ENCODE results near the gene ETV6. TPM values are rescaled to one million over a fixed set of nuclear protein-coding genes. Genes with fewer than 3 reads are reported as not detected.
"Not testable (repeated sequence)": the region's sequence is repeated elsewhere in the genome, so short reads cannot be mapped to it uniquely, and the experiment has no call there.

ETV6 gene
- 10 to 100 TPM in 3 of 8 experiments, 1 to 10 TPM in 5; 2.9 to 18.6 (median 4.9) TPM for total RNA-seq

DNA sequence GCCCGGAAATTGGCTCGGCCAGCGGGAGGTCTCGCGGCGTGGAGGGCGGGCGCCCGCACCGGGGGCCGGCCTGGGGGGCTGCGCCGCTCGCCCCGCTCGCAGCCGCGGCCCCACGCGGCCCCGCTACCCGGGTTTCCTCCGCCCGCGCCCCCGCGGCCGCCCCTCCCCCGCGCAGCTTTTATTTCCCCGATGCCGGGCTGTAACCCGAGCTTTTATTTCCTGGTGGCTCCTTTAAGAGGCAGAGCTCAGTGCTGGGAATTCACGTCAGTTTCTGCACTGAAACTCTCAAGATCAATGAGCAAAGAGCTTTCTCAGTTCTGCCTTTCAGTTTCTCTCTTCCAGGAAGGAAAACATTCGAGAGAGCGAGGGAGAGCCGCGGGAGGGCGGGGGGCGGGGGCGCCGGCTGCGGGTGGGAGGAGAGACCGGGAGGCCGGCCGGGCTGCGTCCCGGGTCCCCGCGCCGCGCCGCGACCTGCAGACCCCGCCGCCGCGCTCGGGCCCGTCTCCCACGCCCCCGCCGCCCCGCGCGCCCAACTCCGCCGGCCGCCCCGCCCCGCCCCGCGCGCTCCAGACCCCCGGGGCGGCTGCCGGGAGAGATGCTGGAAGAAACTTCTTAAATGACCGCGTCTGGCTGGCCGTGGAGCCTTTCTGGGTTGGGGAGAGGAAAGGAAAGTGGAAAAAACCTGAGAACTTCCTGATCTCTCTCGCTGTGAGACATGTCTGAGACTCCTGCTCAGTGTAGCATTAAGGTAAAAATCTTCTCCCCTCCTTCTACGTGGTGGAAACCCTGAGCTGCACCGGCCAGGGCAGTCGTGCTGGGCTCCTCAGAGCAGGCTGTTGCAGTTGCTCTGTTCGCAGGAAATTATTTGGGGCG is at the start of gene ETV6:
ETV6 (plus strand) TSS at position 262 of the 873 bp plus-strand sequence; CDS start at position 716, 454 bp downstream.
- ATAC-seq (replicated peaks in 6 of 8): peak; percentile 49 to 72 (median 54)
- Histone ChIP-seq H3K27ac (peak within 1 kb of the TSS; percentile 94 to 97), H3K4me1 (replicated peaks in 1 of 2) (peaks cover 14 to 17% of the 10 kb centered on the region in 2 donors), H3K4me3 (peak within 1 kb of the TSS; percentile 48 to 91 (median 68))
- in situ Hi-C loops (cut with MboI; ENCODE audit: low pct_unique_long_range_greater_than_20kb in 2 of 9, low sequenced_read_pairs in 9 of 9, unreplicated experiment in 9 of 9): no loop called here
- WGBS, 10 experiments: 0% methylated on average over 1 of the region's 86 CpGs; no CpG with 5 or more reads in 9 of the 10 experiments

GRCh38 chr12:11600199-11600598 is 49.3 kb upstream of the ETV6 start:
- in situ Hi-C loops (cut with MboI; ENCODE audit: low pct_unique_long_range_greater_than_20kb in 2 of 9, low sequenced_read_pairs in 9 of 9, unreplicated experiment in 9 of 9): no loop called here
- 0 to 100% (median 80%) methylated on average over 2 to 3 of the region's 3 CpGs for WGBS, 10 experiments

GRCh38 chr12:11601647-11602046 is 47.8 kb upstream of the ETV6 start:
- Histone ChIP-seq H3K4me3 (no peak overlapping the region), H3K4me1 (replicated peaks in 1 of 2) (no peaks in the 10 kb centered on the region), H3K27ac (no peak overlapping the region)
- ATAC-seq (replicated peaks in 6 of 8): no peak
- in situ Hi-C loops (cut with MboI; ENCODE audit: low pct_unique_long_range_greater_than_20kb in 2 of 9, low sequenced_read_pairs in 9 of 9, unreplicated experiment in 9 of 9): no loop called here
- WGBS, 10 experiments: 80 to 100% (median 92%) methylated on average over 1 of the region's 1 CpG; no CpG with 5 or more reads in 2 of the 10 experiments

More at GRCh38 chr12:11600199-11600598, 49.3 kb upstream of the ETV6 start:
- ATAC-seq (replicated peaks in 6 of 8): no peak
- H3K4me3 ChIP-seq: no peak overlapping the region
- H3K27ac ChIP-seq: no peak overlapping the region
- H3K4me1 ChIP-seq (replicated peaks in 1 of 2): no peaks in the 10 kb centered on the region

- in situ Hi-C loops (cut with MboI; ENCODE audit: low pct_unique_long_range_greater_than_20kb in 2 of 9, low sequenced_read_pairs in 9 of 9, unreplicated experiment in 9 of 9): no loop called here
- H3K4me1 ChIP-seq (replicated peaks in 1 of 2): peaks cover 3 to 10% of the 10 kb centered on the region in 2 donors
- no peak overlapping the region for H3K4me3 ChIP-seq
- WGBS, 10 experiments: 55 to 100% (median 88%) methylated on average over 1 to 10 of the region's 10 CpGs; no CpG with 5 or more reads in 1 of the 10 experiments
- ATAC-seq (replicated peaks in 6 of 8): peak in 1 of 8 experiments; percentile 63
- H3K27ac ChIP-seq: no peak overlapping the region
These were observed 42.0 kb upstream of the ETV6 start for GRCh38 chr12:11607313-11608081.

GRCh38 chr12:11609045-11609444 is 40.4 kb upstream of the ETV6 start:
- Histone ChIP-seq H3K4me3 (no peak overlapping the region), H3K27ac (no peak overlapping the region), H3K4me1 (replicated peaks in 1 of 2) (peaks cover 3 to 10% of the 10 kb centered on the region in 2 donors)
- 6 to 68% (median 27%) methylated on average over 2 to 4 of the region's 4 CpGs; no CpG with 5 or more reads in 1 of the 10 experiments for WGBS, 10 experiments
- in situ Hi-C loops (cut with MboI; ENCODE audit: low pct_unique_long_range_greater_than_20kb in 2 of 9, low sequenced_read_pairs in 9 of 9, unreplicated experiment in 9 of 9): no loop called here
- ATAC-seq (replicated peaks in 6 of 8): peak in 5 of 8 experiments; percentile 19 to 78 (median 70)

- H3K4me1 ChIP-seq (replicated peaks in 1 of 2): no peaks in the 10 kb centered on the region
- no peak for ATAC-seq (replicated peaks in 6 of 8)
- WGBS, 10 experiments: 63 to 100% (median 85%) methylated on average over 1 of the region's 1 CpG; no CpG with 5 or more reads in 4 of the 10 experiments
- no peak overlapping the region for H3K27ac ChIP-seq
- no peak overlapping the region for H3K4me3 ChIP-seq
- in situ Hi-C loops (cut with MboI; ENCODE audit: low pct_unique_long_range_greater_than_20kb in 2 of 9, low sequenced_read_pairs in 9 of 9, unreplicated experiment in 9 of 9): no loop called here
These were observed 34.0 kb upstream of the ETV6 start for GRCh38 chr12:11615481-11615880.

GRCh38 chr12:11618046-11618445 is 31.4 kb upstream of the ETV6 start:
- H3K4me1 ChIP-seq (replicated peaks in 1 of 2): no peaks in the 10 kb centered on the region
- H3K27ac ChIP-seq: no peak overlapping the region
- in situ Hi-C loops (cut with MboI; ENCODE audit: low pct_unique_long_range_greater_than_20kb in 2 of 9, low sequenced_read_pairs in 9 of 9, unreplicated experiment in 9 of 9): no loop called here
- no peak overlapping the region for H3K4me3 ChIP-seq
- no peak for ATAC-seq (replicated peaks in 6 of 8)

- ATAC-seq (replicated peaks in 6 of 8): peak in 2 of 8 experiments; percentile 48 to 50
- no peak overlapping the region for H3K4me3 ChIP-seq
- in situ Hi-C loops (cut with MboI; ENCODE audit: low pct_unique_long_range_greater_than_20kb in 2 of 9, low sequenced_read_pairs in 9 of 9, unreplicated experiment in 9 of 9): no loop called here
- 60 to 80% (median 76%) methylated on average over 2 to 5 of the region's 5 CpGs; no CpG with 5 or more reads in 3 of the 10 experiments for WGBS, 10 experiments
- H3K4me1 ChIP-seq (replicated peaks in 1 of 2): no peaks in the 10 kb centered on the region
- H3K27ac ChIP-seq: no peak overlapping the region
These were observed 27.6 kb upstream of the ETV6 start for GRCh38 chr12:11621797-11622423.

GRCh38 chr12:11622876-11623281 is 26.6 kb upstream of the ETV6 start:
- peak in 2 of 8 experiments; percentile 32 to 42 for ATAC-seq (replicated peaks in 6 of 8)
- H3K27ac ChIP-seq: no peak overlapping the region
- WGBS, 10 experiments: 10 to 100% (median 78%) methylated on average over 1 to 5 of the region's 5 CpGs
- in situ Hi-C loops (cut with MboI; ENCODE audit: low pct_unique_long_range_greater_than_20kb in 2 of 9, low sequenced_read_pairs in 9 of 9, unreplicated experiment in 9 of 9): no loop called here
- H3K4me1 ChIP-seq (replicated peaks in 1 of 2): no peaks in the 10 kb centered on the region
- H3K4me3 ChIP-seq: no peak overlapping the region

GRCh38 chr12:11623382-11623781 is 26.1 kb upstream of the ETV6 start:
- 40 to 92% (median 80%) methylated on average over 2 to 4 of the region's 4 CpGs; no CpG with 5 or more reads in 1 of the 10 experiments for WGBS, 10 experiments
- in situ Hi-C loops (cut with MboI; ENCODE audit: low pct_unique_long_range_greater_than_20kb in 2 of 9, low sequenced_read_pairs in 9 of 9, unreplicated experiment in 9 of 9): no loop called here
- Histone ChIP-seq H3K4me1 (replicated peaks in 1 of 2) (no peaks in the 10 kb centered on the region), H3K4me3 (no peak overlapping the region), H3K27ac (no peak overlapping the region)
- no peak for ATAC-seq (replicated peaks in 6 of 8)

DNA sequence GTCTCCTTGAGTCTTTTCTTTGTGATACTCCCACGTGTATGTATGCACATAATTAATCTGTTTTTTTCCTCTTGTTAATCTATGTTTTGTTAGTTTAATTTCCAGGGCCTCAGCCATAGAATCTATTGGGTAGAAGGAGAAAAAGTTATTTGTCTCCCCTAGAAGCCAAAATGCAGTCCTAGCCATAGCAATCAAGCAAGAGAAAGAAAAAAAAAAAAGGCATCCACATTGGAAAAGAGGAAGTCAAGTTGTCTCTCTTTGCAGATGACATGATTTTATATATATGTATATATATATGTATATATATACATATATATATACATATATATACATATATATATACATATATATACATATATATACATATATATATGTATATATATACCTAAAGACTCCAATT is 25.4 kb upstream of the ETV6 start:
- ATAC-seq (replicated peaks in 6 of 8): no peak
- in situ Hi-C loops (cut with MboI; ENCODE audit: low pct_unique_long_range_greater_than_20kb in 2 of 9, low sequenced_read_pairs in 9 of 9, unreplicated experiment in 9 of 9): no loop called here
- 0 to 50% (median 20%) methylated on average over 1 of the region's 1 CpG; no CpG with 5 or more reads in 3 of the 10 experiments for WGBS, 10 experiments

GRCh38 chr12:11627709-11628108 is 21.8 kb upstream of the ETV6 start:
- in situ Hi-C loops (cut with MboI; ENCODE audit: low pct_unique_long_range_greater_than_20kb in 2 of 9, low sequenced_read_pairs in 9 of 9, unreplicated experiment in 9 of 9); H3K4me1 ChIP-seq (replicated peaks in 1 of 2); H3K27ac ChIP-seq; H3K4me3 ChIP-seq: not testable (repeated sequence)
- ATAC-seq (replicated peaks in 6 of 8): peak in 3 of 8 experiments; percentile 88 to 90 (median 89)
- 6 to 94% (median 72%) methylated on average over 2 to 6 of the region's 6 CpGs; no CpG with 5 or more reads in 2 of the 10 experiments for WGBS, 10 experiments

More for the DNA sequence above, 25.4 kb upstream of the ETV6 start:
- H3K4me1 ChIP-seq (replicated peaks in 1 of 2): no peaks in the 10 kb centered on the region
- no peak overlapping the region for H3K27ac ChIP-seq
- no peak overlapping the region for H3K4me3 ChIP-seq
